ENCODE measurements around the gene SLC25A20.

GRCh38 chr3:48847053-48847503 is 51.6 kb downstream of the SLC25A20 start:
- TF ChIP-seq CTCF (IDR thresholded peaks at IDR 0.05) (no peak), RAD21 (conservative IDR thresholded peaks at IDR 0.05 in 1 of 2, IDR thresholded peaks at IDR 0.05 in 1 of 2) (no peak), POLR2A (IDR thresholded peaks at IDR 0.05; ENCODE audit: low read length) (no peak), MAFK (IDR thresholded peaks at IDR 0.05; ENCODE audit: partially characterized antibody) (no peak), GATA3 (IDR thresholded peaks at IDR 0.05; ENCODE audit: borderline replicate concordance) (no peak)

Data from A549 (cell line).